ENCODE results near the gene GPSM3. TPM values are rescaled to one million over a fixed set of nuclear protein-coding genes. Genes with fewer than 3 reads are reported as not detected.

GPSM3 gene
- total and polyA plus RNA-seq, 3 experiments from 2014 or later = 82.0 to 136 (median 89.5) TPM

- Mint-ChIP-seq H3K9me3 (no peaks in the 10 kb centered on the region), H3K36me3 (peaks cover 7 to 25% (median 13%) of the 10 kb centered on the region in 3 donors), H3K27ac (peak within 1 kb of the TSS; percentile 81 to 97 (median 96)), H3K4me1 (peaks cover 37 to 61% (median 45%) of the 10 kb centered on the region in 3 donors), H3K4me3 (peak within 1 kb of the TSS; percentile 92 to 100 (median 98)), H3K27me3 (peaks cover 18 to 19% of the 10 kb centered on the region in 2 donors)
- peaks cover 19% of the 10 kb centered on the region for H3K36me3 ChIP-seq (ENCODE audit: insufficient read depth, low read length)
- POLR2A ChIA-PET = interaction anchor here (0.6 to 0.9 kb wide), 3 partner anchors 24 to 319 kb away, joined by 3 read pairs; partner anchors contain the start of gene FKBPL
- peaks cover 27% of the 10 kb centered on the region for H3K4me1 ChIP-seq (ENCODE audit: insufficient read depth, low read length)
- peak within 1 kb of the TSS; percentile 93 for H3K4me3 ChIP-seq (ENCODE audit: low read length)
- H3K27me3 ChIP-seq (ENCODE audit: insufficient read depth, low read length, poor library complexity, severe bottlenecking) = no peaks in the 10 kb centered on the region
- CTCF ChIA-PET = interaction anchor here (1.0 to 1.3 kb wide), 6 partner anchors 17 to 41 kb away, joined by 3 to 6 read pairs (median 4); partner anchors contain the start of gene ATF6B
- DNase-seq = peak; percentile 68 to 87 (median 81)
- peak within 1 kb of the TSS; percentile 82 for H3K27ac ChIP-seq (ENCODE audit: low read depth, low read length)
- H3K9me3 ChIP-seq (ENCODE audit: low read length) = no peaks in the 10 kb centered on the region
Observed at GRCh38 chr6:32153564-32154513, 38.6 kb downstream of the GPSM3 start, which contains the start of gene PPT2. PPT2 (plus strand) TSS chr6:32154141; CDS start chr6:32154595, 454 bp downstream.

- DNase-seq = no peak
- Histone ChIP-seq H3K27ac (ENCODE audit: low read depth, low read length) (peak overlapping the region; percentile 82), H3K9me3 (ENCODE audit: low read length) (no peaks in the 10 kb centered on the region), H3K36me3 (ENCODE audit: insufficient read depth, low read length) (peaks cover 11% of the 10 kb centered on the region), H3K27me3 (ENCODE audit: insufficient read depth, low read length, poor library complexity, severe bottlenecking) (no peaks in the 10 kb centered on the region), H3K4me1 (ENCODE audit: insufficient read depth, low read length) (peaks cover 27% of the 10 kb centered on the region), H3K4me3 (ENCODE audit: low read length) (no peak overlapping the region)
- Mint-ChIP-seq H3K4me1 (peaks cover 44 to 70% (median 50%) of the 10 kb centered on the region in 3 donors), H3K4me3 (peak overlapping the region; percentile 59 to 98 (median 73)), H3K9me3 (peaks cover 0 to 3% (median 0%) of the 10 kb centered on the region in 5 donors), H3K27me3 (peaks cover 21 to 28% of the 10 kb centered on the region in 2 donors), H3K36me3 (peaks cover 6 to 18% (median 10%) of the 10 kb centered on the region in 3 donors), H3K27ac (peak overlapping the region; percentile 81 to 97 (median 86))
- POLR2A ChIA-PET = no interaction called here
- CTCF ChIA-PET = interaction anchor here (0.9 to 1.9 kb wide), 4 partner anchors 24 to 67 kb away, joined by 3 to 4 read pairs (median 4); no protein-coding TSS in a partner anchor
Observed at GRCh38 chr6:32152769-32153563, 39.5 kb downstream of the GPSM3 start.

- ChIA-PET CTCF (interaction anchor here (0.6 to 1.9 kb wide), 7 partner anchors 19 to 1367 kb away, joined by 3 to 4 read pairs (median 3); no protein-coding TSS in a partner anchor), POLR2A (no interaction called here)
- H3K4me3 Mint-ChIP-seq = peak within 1 kb of the TSS; percentile 23 to 98 (median 74)
Observed at GRCh38 chr6:32151863-32152768, 40.3 kb downstream of the GPSM3 start, which contains the start of gene PRRT1. PRRT1 (minus strand) TSS chr6:32151939; CDS start chr6:32151827, 112 bp downstream.

GRCh38 chr6:32151181-32151862 lies 41.1 kb downstream of the GPSM3 start:
- Mint-ChIP-seq H3K27me3 (peaks cover 25 to 40% of the 10 kb centered on the region in 2 donors), H3K27ac (peak overlapping the region in 5 of 8 donors; percentile 22 to 83 (median 51)), H3K4me3 (peak overlapping the region in 6 of 7 donors; percentile 8 to 74 (median 26)), H3K9me3 (peaks cover 0 to 8% (median 0%) of the 10 kb centered on the region in 5 donors), H3K4me1 (peaks cover 52 to 75% (median 63%) of the 10 kb centered on the region in 3 donors), H3K36me3 (peaks cover 0 to 11% (median 8%) of the 10 kb centered on the region in 3 donors)
- Histone ChIP-seq H3K4me3 (ENCODE audit: low read length) (peak overlapping the region; percentile 17), H3K36me3 (ENCODE audit: insufficient read depth, low read length) (peaks cover 2% of the 10 kb centered on the region), H3K4me1 (ENCODE audit: insufficient read depth, low read length) (peaks cover 27% of the 10 kb centered on the region), H3K27ac (ENCODE audit: low read depth, low read length) (no peak overlapping the region), H3K9me3 (ENCODE audit: low read length) (no peaks in the 10 kb centered on the region), H3K27me3 (ENCODE audit: insufficient read depth, low read length, poor library complexity, severe bottlenecking) (no peaks in the 10 kb centered on the region)
- ChIA-PET POLR2A (interaction anchor here (0.6 kb wide), 1 partner anchor 80 kb away, joined by 5 read pairs; no protein-coding TSS in a partner anchor), CTCF (interaction anchor here (0.6 to 1.9 kb wide), 5 partner anchors 19 to 1368 kb away, joined by 3 to 4 read pairs (median 3); no protein-coding TSS in a partner anchor)
- DNase-seq = no peak

More at GRCh38 chr6:32151863-32152768, 40.3 kb downstream of the GPSM3 start, which contains the start of gene PRRT1:
- Mint-ChIP-seq H3K9me3 (peaks cover 0 to 6% (median 0%) of the 10 kb centered on the region in 5 donors), H3K27me3 (peaks cover 23 to 34% of the 10 kb centered on the region in 2 donors), H3K27ac (peak within 1 kb of the TSS in 7 of 8 donors; percentile 36 to 91 (median 85)), H3K4me1 (peaks cover 50 to 77% (median 58%) of the 10 kb centered on the region in 3 donors), H3K36me3 (peaks cover 0 to 11% (median 8%) of the 10 kb centered on the region in 3 donors)
- H3K27me3 ChIP-seq (ENCODE audit: insufficient read depth, low read length, poor library complexity, severe bottlenecking) = no peaks in the 10 kb centered on the region
- H3K4me3 ChIP-seq (ENCODE audit: low read length) = peak within 1 kb of the TSS; percentile 44
- H3K9me3 ChIP-seq (ENCODE audit: low read length) = no peaks in the 10 kb centered on the region
- H3K27ac ChIP-seq (ENCODE audit: low read depth, low read length) = peak within 1 kb of the TSS; percentile 82
- peaks cover 6% of the 10 kb centered on the region for H3K36me3 ChIP-seq (ENCODE audit: insufficient read depth, low read length)
- peaks cover 27% of the 10 kb centered on the region for H3K4me1 ChIP-seq (ENCODE audit: insufficient read depth, low read length)
- peak in 1 of 5 donors; percentile 36 for DNase-seq

GRCh38 chr6:32149932-32150870 lies 42.2 kb downstream of the GPSM3 start:
- no peaks in the 10 kb centered on the region for H3K27me3 ChIP-seq (ENCODE audit: insufficient read depth, low read length, poor library complexity, severe bottlenecking)
- Mint-ChIP-seq H3K27me3 (peaks cover 29 to 47% of the 10 kb centered on the region in 2 donors), H3K27ac (peak overlapping the region in 3 of 8 donors; percentile 33 to 72 (median 36)), H3K36me3 (peaks cover 0 to 9% (median 8%) of the 10 kb centered on the region in 3 donors), H3K4me3 (peak overlapping the region in 6 of 7 donors; percentile 14 to 82 (median 26)), H3K4me1 (peaks cover 47 to 68% (median 64%) of the 10 kb centered on the region in 3 donors), H3K9me3 (peaks cover 0 to 8% (median 0%) of the 10 kb centered on the region in 5 donors)
- ChIA-PET CTCF (interaction anchor here (1.1 kb wide), 1 partner anchor 45 kb away, joined by 3 read pairs; no protein-coding TSS in a partner anchor), POLR2A (no interaction called here)
- no peaks in the 10 kb centered on the region for H3K9me3 ChIP-seq (ENCODE audit: low read length)
- no peak for DNase-seq
- peaks cover 21% of the 10 kb centered on the region for H3K4me1 ChIP-seq (ENCODE audit: insufficient read depth, low read length)
- no peak overlapping the region for H3K27ac ChIP-seq (ENCODE audit: low read depth, low read length)
- no peak overlapping the region for H3K4me3 ChIP-seq (ENCODE audit: low read length)
- H3K36me3 ChIP-seq (ENCODE audit: insufficient read depth, low read length) = no peaks in the 10 kb centered on the region
